PC-3 (cell line): ENCODE results near the gene RHCE. TPM values are rescaled to one million over a fixed set of nuclear protein-coding genes. Genes with fewer than 3 reads are reported as not detected.

ENCODE experiments used
- ATAC-seq: fragments of 200-7000 bp; cut with Tn5 transposase; 2 replicates; pipeline ENCODE4 v1.9.1; 2020; ENCODE audit warnings: mild to moderate bottlenecking, moderate library complexity
- BruUV-seq: library from RNA; stranded (reverse); fragments of 400-500 nt; replicated peaks from 2 replicates; lab custom pipeline; 2021; lab: Mats Ljungman, UMichigan
- CTCF ChIA-PET: fragments of 300-600 bp; sonication (Branson Sonifier 250); formaldehyde crosslinking; loops from one replicate; lab custom pipeline; 2022; ENCODE audit warnings: antibody characterized with exemption; lab: Charles Lee
- POLR2A ChIA-PET: fragments of 300-600 bp; sonication (Branson Sonifier 250); formaldehyde crosslinking; loops from one replicate; lab custom pipeline; 2022; ENCODE audit warnings: antibody characterized with exemption; ENCODE audit not compliant: unreplicated experiment; lab: Charles Lee
- DNase-seq: peaks from one replicate; pipeline ENCODE4 v3.0.0-alpha.2; 2015
- H2AFZ ChIP-seq: fragments of 300-600 bp; sonication (generic); 2 replicates; pipeline ENCODE4 v1.6.0; 2016; ENCODE audit warnings: antibody characterized with exemption, low read length
- H3F3A ChIP-seq: fragments of 300-600 bp; sonication (generic); one replicate; pipeline ENCODE4 v1.6.0; 2017; ENCODE audit warnings: antibody characterized with exemption, low read length, control low read depth, mild to moderate bottlenecking; ENCODE audit not compliant: unreplicated experiment
- H3K27ac ChIP-seq: fragments of 300-600 bp; sonication (generic); 2 replicates; pipeline ENCODE4 v1.5.1; 2016; ENCODE audit warnings: mild to moderate bottlenecking, low read length
- H3K27me3 ChIP-seq: fragments of 300-600 bp; sonication (generic); 2 replicates; pipeline ENCODE4 v1.6.1; 2016; ENCODE audit warnings: low read length, mixed read lengths
- H3K36me3 ChIP-seq: fragments of 300-600 bp; sonication (generic); 2 replicates; pipeline ENCODE4 v1.6.1; 2016; ENCODE audit warnings: low read depth, mixed run types, low read length, mixed read lengths
- H3K4me1 ChIP-seq: fragments of 300-600 bp; sonication (generic); 2 replicates; pipeline ENCODE4 v1.5.1; 2016; ENCODE audit warnings: low read length; ENCODE audit not compliant: insufficient read depth
- H3K4me2 ChIP-seq: fragments of 300-600 bp; sonication (generic); 2 replicates; pipeline ENCODE4 v1.6.0; 2016; ENCODE audit warnings: low read length
- H3K4me3 ChIP-seq: fragments of 300-600 bp; sonication (generic); 2 replicates; pipeline ENCODE4 v1.5.1; 2016; ENCODE audit warnings: mild to moderate bottlenecking, low read length, mixed read lengths
- H3K79me2 ChIP-seq: fragments of 300-600 bp; sonication (generic); 2 replicates; pipeline ENCODE4 v1.6.1; 2017; ENCODE audit warnings: low read length, mixed read lengths
- H3K9ac ChIP-seq: fragments of 300-600 bp; sonication (generic); 2 replicates; pipeline ENCODE4 v1.6.0; 2016; ENCODE audit warnings: mild to moderate bottlenecking, low read length
- H3K9me2 ChIP-seq: fragments of 300-600 bp; sonication (generic); replicated peaks from 2 replicates; pipeline ENCODE4 v1.6.1; 2016; ENCODE audit warnings: mixed run types, low read length, mixed read lengths
- H3K9me3 ChIP-seq: fragments of 300-600 bp; sonication (generic); 2 replicates; pipeline ENCODE4 v1.6.1; 2016; ENCODE audit warnings: low read length, mixed read lengths
- H4K20me1 ChIP-seq: fragments of 300-600 bp; sonication (generic); 2 replicates; pipeline ENCODE4 v1.6.1; 2016; ENCODE audit warnings: low read length, mixed read lengths
- EZH2 ChIP-seq: fragments of 300-600 bp; sonication (generic); IDR thresholded peaks from one replicate; pipeline ENCODE4 v1.6.1; 2017; ENCODE audit warnings: antibody characterized with exemption, mild to moderate bottlenecking, low read length; ENCODE audit not compliant: unreplicated experiment
- EZH2phosphoT487 ChIP-seq: fragments of 300-600 bp; sonication (generic); IDR thresholded peaks from 2 replicates; pipeline ENCODE4 v1.6.1; 2018; ENCODE audit warnings: mild to moderate bottlenecking, antibody characterized with exemption, low read length, borderline replicate concordance
- intact Hi-C: fragments of 100-400 bp; cut with micrococcal nuclease; formaldehyde crosslinking; loops from 2 replicates; pipeline ENCODE4 v1.9.0; 2023
- total RNA-seq: library from RNA; depleted of rRNA; stranded (reverse); fragments of >200 nt; gene quantifications from 2 replicates; pipeline ENCODE4 v1.2.3, GENCODE V29; 2014
- TF ChIP-seq, protein P1 (sequence below): fragments of 300-600 bp; sonication (generic); conservative IDR thresholded peaks from 2 replicates; pipeline ENCODE4 v1.5.1; 2017; ENCODE audit warnings: antibody characterized with exemption, low read depth, mild to moderate bottlenecking, low read length

Gene RHCE
- total RNA-seq, 1 experiment from 2014 or later = 1.1 TPM

DNA sequence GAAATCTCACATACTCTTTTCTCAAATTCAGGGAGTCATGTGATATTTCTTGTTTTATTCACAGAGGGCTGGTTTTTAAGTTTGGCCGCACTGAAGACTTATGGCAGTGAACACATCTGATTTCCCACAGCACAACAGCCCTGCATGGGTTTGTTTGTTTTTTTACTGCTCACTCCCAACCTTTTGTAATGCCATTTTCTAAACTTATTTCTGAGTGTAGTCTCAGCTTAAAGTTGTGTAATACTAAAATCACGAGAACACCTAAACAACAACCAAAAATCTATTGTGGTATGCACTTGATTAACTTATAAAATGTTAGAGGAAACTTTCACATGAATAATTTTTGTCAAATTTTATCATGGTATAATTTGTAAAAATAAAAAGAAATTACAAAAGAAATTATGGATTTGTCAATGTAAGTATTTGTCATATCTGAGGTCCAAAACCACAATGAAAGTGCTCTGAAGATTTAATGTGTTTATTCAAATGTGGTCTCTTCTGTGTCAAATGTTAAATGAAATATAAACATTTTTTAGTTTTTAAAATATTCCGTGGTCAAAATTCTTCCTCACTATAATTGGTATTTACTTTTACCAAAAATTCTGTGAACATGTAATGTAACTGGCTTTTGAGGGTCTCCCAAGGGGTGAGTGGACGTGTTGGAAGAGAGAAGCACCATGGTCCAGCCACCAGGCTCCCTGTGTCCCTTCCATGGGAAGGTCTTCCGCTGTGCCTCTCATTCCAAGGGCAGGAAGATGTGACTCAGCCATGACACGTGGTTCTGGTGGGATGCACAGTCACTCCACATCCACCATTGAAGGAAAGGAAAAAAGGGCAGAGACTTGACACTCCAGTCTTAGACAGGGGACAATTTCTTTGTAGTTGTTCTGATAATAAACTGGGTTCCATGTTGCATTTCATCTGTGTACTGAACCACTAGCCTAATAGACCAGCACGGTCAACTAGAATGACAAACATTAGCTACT lies 59.7 kb downstream of the RHCE start:
- Histone ChIP-seq H3K9me2 (no peaks in the 10 kb centered on the region), H3K36me3 (peaks cover 14% of the 10 kb centered on the region; the same call in 1 of the 2 replicates), H3K79me2 (no peaks in the 10 kb centered on the region), H2AFZ (no peak overlapping the region), H3F3A (no peaks in the 10 kb centered on the region), H3K27me3 (no peaks in the 10 kb centered on the region), H4K20me1 (no peaks in the 10 kb centered on the region), H3K9ac (no peak overlapping the region), H3K4me1 (peaks cover 22% of the 10 kb centered on the region), H3K9me3 (no peaks in the 10 kb centered on the region), H3K4me3 (no peak overlapping the region), H3K4me2 (no peak overlapping the region), H3K27ac (peak overlapping the region; percentile 2; the same call in 1 of the 2 replicates)
- POLR2A ChIA-PET = no interaction called here
- CTCF ChIA-PET = no interaction called here
- ATAC-seq (peak; percentile 61), DNase-seq (peak; percentile 63)
- TSS peak; percentile 46 for BruUV-seq
- TF ChIP-seq EZH2phosphoT487 (no peak), EZH2 (no peak)
- TF ChIP-seq, protein P1, sequence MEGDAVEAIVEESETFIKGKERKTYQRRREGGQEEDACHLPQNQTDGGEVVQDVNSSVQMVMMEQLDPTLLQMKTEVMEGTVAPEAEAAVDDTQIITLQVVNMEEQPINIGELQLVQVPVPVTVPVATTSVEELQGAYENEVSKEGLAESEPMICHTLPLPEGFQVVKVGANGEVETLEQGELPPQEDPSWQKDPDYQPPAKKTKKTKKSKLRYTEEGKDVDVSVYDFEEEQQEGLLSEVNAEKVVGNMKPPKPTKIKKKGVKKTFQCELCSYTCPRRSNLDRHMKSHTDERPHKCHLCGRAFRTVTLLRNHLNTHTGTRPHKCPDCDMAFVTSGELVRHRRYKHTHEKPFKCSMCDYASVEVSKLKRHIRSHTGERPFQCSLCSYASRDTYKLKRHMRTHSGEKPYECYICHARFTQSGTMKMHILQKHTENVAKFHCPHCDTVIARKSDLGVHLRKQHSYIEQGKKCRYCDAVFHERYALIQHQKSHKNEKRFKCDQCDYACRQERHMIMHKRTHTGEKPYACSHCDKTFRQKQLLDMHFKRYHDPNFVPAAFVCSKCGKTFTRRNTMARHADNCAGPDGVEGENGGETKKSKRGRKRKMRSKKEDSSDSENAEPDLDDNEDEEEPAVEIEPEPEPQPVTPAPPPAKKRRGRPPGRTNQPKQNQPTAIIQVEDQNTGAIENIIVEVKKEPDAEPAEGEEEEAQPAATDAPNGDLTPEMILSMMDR = no peak
- intact Hi-C loops = no loop called here

GRCh38 chr1:25356848-25357247 lies 63.8 kb downstream of the RHCE start:
- Histone ChIP-seq H4K20me1 (no peaks in the 10 kb centered on the region), H3K27ac (no peak overlapping the region), H3K27me3 (no peaks in the 10 kb centered on the region), H3F3A (no peaks in the 10 kb centered on the region), H3K9me2 (no peaks in the 10 kb centered on the region), H3K36me3 (peaks cover 28% of the 10 kb centered on the region; the same call in 1 of the 2 replicates), H3K4me3 (no peak overlapping the region), H3K9me3 (no peaks in the 10 kb centered on the region), H3K79me2 (no peaks in the 10 kb centered on the region), H3K9ac (no peak overlapping the region), H2AFZ (no peak overlapping the region), H3K4me1 (peaks cover 22% of the 10 kb centered on the region), H3K4me2 (no peak overlapping the region)
- intact Hi-C loops = no loop called here
- ATAC-seq (peak; percentile 65), DNase-seq (peak; percentile 57)
- TF ChIP-seq, protein P1 = no peak
- TF ChIP-seq EZH2phosphoT487 (no peak), EZH2 (no peak)
- BruUV-seq = no TSS peak
- ChIA-PET POLR2A (no interaction called here), CTCF (no interaction called here)

GRCh38 chr1:25356441-25356840 lies 64.2 kb downstream of the RHCE start:
- CTCF ChIA-PET = no interaction called here
- no peaks in the 10 kb centered on the region for H3F3A ChIP-seq
- H3K27me3 ChIP-seq = no peaks in the 10 kb centered on the region
- H3K9me3 ChIP-seq = no peaks in the 10 kb centered on the region
- BruUV-seq = no TSS peak
- no peak for DNase-seq
- no peak overlapping the region for H3K27ac ChIP-seq
- H3K79me2 ChIP-seq = no peaks in the 10 kb centered on the region
- H3K36me3 ChIP-seq = peaks cover 31% of the 10 kb centered on the region; the same call in 1 of the 2 replicates
- peaks cover 20% of the 10 kb centered on the region for H3K4me1 ChIP-seq
- no peak overlapping the region for H3K9ac ChIP-seq
- no peaks in the 10 kb centered on the region for H4K20me1 ChIP-seq
- no peaks in the 10 kb centered on the region for H3K9me2 ChIP-seq
- ATAC-seq = peak; percentile 33
- H2AFZ ChIP-seq = no peak overlapping the region
- POLR2A ChIA-PET = no interaction called here
- H3K4me2 ChIP-seq = no peak overlapping the region
- intact Hi-C loops = no loop called here
- TF ChIP-seq EZH2 (no peak), EZH2phosphoT487 (no peak)
- TF ChIP-seq, protein P1 = no peak
- H3K4me3 ChIP-seq = no peak overlapping the region
